ENCODE measurements around the gene ESD. TPM values are rescaled to one million over a fixed set of nuclear protein-coding genes. Genes with fewer than 3 reads are reported as not detected.

ESD gene
- total RNA-seq, 1 experiment from 2014 or later: 78.8 TPM

DNA sequence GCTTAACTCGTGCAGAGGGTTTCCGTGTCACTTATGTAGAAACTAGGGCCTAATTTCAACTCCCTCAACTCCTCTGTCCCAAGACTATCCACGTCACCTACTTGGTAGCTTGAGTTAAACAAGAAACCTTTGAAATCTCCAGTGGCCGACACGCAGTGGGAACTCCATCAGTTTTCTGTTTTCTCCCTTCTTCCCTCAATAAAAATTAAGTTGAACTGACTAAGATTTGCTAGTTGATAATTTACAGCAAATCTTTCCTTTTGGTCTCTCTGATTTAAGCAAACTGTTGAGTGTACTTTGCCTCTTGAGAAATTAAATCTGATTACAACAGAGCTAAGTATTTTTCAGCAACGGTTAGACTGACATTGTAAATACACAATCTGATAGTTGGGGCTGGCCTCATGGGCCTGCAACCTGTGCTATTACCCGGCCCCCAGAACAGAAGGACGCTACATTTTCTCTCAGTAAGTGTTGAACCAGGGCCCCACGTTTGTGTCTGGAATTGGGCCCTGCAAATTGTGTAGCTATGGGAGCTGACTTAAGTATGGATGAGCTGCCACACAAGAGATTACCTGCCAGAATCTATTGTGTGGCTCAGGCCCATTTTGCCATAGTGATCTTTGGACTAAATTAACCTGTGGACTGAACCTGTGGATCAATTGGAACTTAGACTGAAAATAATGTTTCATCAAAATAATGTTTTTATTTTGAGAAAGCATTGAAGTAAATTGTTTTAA is 708 bp upstream of the ESD start:
- TF ChIP-seq, protein P1, sequence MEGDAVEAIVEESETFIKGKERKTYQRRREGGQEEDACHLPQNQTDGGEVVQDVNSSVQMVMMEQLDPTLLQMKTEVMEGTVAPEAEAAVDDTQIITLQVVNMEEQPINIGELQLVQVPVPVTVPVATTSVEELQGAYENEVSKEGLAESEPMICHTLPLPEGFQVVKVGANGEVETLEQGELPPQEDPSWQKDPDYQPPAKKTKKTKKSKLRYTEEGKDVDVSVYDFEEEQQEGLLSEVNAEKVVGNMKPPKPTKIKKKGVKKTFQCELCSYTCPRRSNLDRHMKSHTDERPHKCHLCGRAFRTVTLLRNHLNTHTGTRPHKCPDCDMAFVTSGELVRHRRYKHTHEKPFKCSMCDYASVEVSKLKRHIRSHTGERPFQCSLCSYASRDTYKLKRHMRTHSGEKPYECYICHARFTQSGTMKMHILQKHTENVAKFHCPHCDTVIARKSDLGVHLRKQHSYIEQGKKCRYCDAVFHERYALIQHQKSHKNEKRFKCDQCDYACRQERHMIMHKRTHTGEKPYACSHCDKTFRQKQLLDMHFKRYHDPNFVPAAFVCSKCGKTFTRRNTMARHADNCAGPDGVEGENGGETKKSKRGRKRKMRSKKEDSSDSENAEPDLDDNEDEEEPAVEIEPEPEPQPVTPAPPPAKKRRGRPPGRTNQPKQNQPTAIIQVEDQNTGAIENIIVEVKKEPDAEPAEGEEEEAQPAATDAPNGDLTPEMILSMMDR (conservative IDR thresholded peaks at IDR 0.05): no peak
- H2BK20ac ChIP-seq (ENCODE audit: low read depth, low read length, poor library complexity, severe bottlenecking): no peak overlapping the region
- H2BK15ac ChIP-seq (ENCODE audit: low read depth, low read length): no peak overlapping the region
- no peak for DNase-seq
- H3K4ac ChIP-seq (ENCODE audit: low read depth, low read length): no peak overlapping the region
- no peak overlapping the region for H3K27ac ChIP-seq (ENCODE audit: insufficient read length, low read depth, low read length)
- H3K23ac ChIP-seq (ENCODE audit: insufficient read length, low read depth, low read length): no peak overlapping the region
- no CpG with 5 or more reads among the region's 9 CpGs for WGBS (ENCODE audit: extremely low coverage, insufficient read length, low lambda C conversion rate)
- no peak overlapping the region for H2AK5ac ChIP-seq (ENCODE audit: insufficient read length, low read length)
- no peak overlapping the region for H2BK5ac ChIP-seq (ENCODE audit: insufficient read length, low read length)
- no peak overlapping the region for H4K5ac ChIP-seq (ENCODE audit: insufficient read length, low read depth, low read length)
- no peaks in the 10 kb centered on the region for H3K79me1 ChIP-seq (ENCODE audit: insufficient read depth, low read depth, low read length, poor library complexity, severe bottlenecking)
- no peaks in the 10 kb centered on the region for H4K20me1 ChIP-seq (ENCODE audit: control insufficient read depth, insufficient read depth, insufficient read length)
- no peak overlapping the region for H3K14ac ChIP-seq (ENCODE audit: insufficient read depth, low read length)
- H4K91ac ChIP-seq (ENCODE audit: insufficient read length, low read depth, low read length): no peak overlapping the region
- peaks cover 25 to 35% of the 10 kb centered on the region in 2 experiments for H3K4me1 Mint-ChIP-seq
- H3K27ac Mint-ChIP-seq: peak overlapping the region; percentile 82 to 94 (median 84); a peak in 6 of 7 replicates
- H3K27me3 ChIP-seq (ENCODE audit: insufficient read depth, low read length): no peaks in the 10 kb centered on the region
- H3K56ac ChIP-seq (ENCODE audit: insufficient read length, low read depth, low read length): no peak overlapping the region
- H3K23me2 ChIP-seq (ENCODE audit: insufficient read length, low read depth, low read length, poor library complexity, severe bottlenecking): peaks cover 8% of the 10 kb centered on the region
- no peaks in the 10 kb centered on the region for H3K9me3 Mint-ChIP-seq
- H3K27me3 Mint-ChIP-seq (ENCODE audit: low read depth): no peaks in the 10 kb centered on the region
- no peak overlapping the region for H2BK120ac ChIP-seq (ENCODE audit: low read depth, low read length, poor library complexity, severe bottlenecking)
- peak overlapping the region; percentile 53 for H3K9ac ChIP-seq (ENCODE audit: extremely low read depth, insufficient read length, low read length)
- H4K8ac ChIP-seq (replicated peaks; ENCODE audit: insufficient read length, low read depth, low read length): no peak overlapping the region
- H3K18ac ChIP-seq (ENCODE audit: insufficient read length, low read depth, low read length): peak overlapping the region; percentile 27
- peak overlapping the region; percentile 55 for H3K4me2 ChIP-seq (ENCODE audit: insufficient read depth, insufficient read length, low read length)
- no peaks in the 10 kb centered on the region for H3K9me3 ChIP-seq (ENCODE audit: control insufficient read depth, low read depth, low read length)
- no peak overlapping the region for H3T11ph ChIP-seq (ENCODE audit: low read length)
- H3K36me3 Mint-ChIP-seq (ENCODE audit: insufficient read depth in 1 of 3, low read depth in 3 of 3): peaks cover 0 to 5% (median 1%) of the 10 kb centered on the region in 3 experiments; a peak in 4 of 7 replicates
- no peak overlapping the region for H2BK12ac ChIP-seq (ENCODE audit: insufficient read length, low read depth, low read length)
- H3K4me1 ChIP-seq (ENCODE audit: insufficient read depth, low read length): peaks cover 4% of the 10 kb centered on the region; the same call in 1 of the 2 replicates
- H3K4me3 Mint-ChIP-seq: peak overlapping the region; percentile 87 to 89
- no peaks in the 10 kb centered on the region; the same call in 1 of the 2 replicates for H3K79me2 ChIP-seq (ENCODE audit: insufficient read depth, low read length)
- peak overlapping the region; percentile 69 for H2AFZ ChIP-seq (ENCODE audit: low read length)
